Fibroblast of peridontal ligament (primary cell): ENCODE results near the gene GNAS.
A peak's percentile ranks its signal among the peaks of the same experiment; 100 is the strongest.

Experiments
- DNase-seq: peaks from one replicate; pipeline ENCODE4 v3.0.0-alpha.2; 2010; ENCODE audit errors: extremely low read depth

GNAS gene

DNA sequence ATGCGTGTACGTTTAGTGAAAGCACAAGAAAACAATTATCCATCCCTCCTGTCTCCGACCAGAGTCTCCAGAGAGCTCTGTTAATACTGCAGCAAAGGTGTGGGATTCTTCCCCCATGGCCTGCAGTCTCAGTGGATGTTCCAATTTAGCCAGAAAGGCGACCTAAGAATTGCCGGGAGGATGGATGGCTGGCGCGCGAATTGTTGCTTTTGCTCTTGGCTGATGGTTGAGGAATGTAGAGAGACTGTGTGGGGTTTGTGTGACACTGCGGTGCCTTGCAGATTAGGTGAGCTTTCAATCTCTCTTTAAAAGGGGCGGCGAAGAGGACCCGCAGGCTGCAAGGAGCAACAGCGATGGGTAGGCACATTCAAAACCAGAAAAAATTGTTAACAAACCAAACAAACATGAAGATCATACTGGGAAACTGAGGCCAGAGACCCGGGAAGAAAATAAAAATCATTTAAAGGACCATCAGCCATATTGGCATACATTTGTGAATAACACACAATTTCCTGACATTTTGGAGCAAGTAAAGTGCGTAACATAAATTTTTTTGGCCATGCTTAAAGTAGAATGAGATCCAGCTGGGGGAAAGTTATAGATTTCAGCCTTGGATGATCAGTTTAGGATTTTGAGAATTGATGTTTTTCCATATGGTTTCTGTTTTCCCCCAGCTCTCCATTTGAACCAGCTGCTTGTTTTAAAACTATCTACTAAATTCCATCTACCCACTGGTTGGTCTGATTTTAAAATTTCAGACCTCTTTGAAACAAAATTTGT is 46.3 kb downstream of the GNAS start:
- no peak for DNase-seq

DNA sequence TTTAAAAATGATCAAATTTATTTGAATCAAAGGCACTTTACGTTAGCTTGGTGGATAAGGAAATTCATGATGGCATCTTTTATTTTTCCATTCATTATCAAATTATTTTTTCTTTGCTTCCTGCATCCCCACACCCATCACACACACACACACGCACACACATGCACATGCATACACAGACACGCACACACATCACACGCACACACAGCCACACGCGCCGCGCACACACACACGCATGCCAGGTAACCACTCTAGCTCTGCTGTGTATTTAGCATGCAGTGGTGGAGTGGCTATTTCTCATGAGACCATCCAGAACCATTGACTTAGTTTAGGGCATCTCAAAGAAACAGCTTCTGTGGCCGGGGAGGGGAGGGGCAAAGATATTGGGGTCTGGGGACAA is 47.0 kb downstream of the GNAS start:
- DNase-seq: no peak

DNA sequence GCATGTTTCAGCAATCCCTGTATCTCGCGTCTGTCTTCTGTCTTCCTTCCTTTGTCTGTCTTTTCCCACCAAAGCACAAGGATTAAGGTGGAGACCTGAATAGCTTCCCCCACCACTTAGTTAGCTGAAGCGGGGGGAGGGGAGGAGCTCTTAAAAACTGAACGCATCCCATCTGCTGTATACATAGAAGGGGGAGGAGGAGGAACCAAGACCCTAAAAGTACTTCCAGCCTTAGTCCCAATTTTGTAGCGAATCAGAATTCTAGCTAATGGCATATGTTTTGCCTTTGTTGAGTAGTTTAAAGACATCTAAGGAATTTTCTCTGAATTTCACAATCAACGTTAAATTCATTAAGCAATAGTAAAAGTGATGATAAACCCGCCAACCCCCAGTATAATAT is 47.9 kb downstream of the GNAS start:
- DNase-seq: no peak

DNA sequence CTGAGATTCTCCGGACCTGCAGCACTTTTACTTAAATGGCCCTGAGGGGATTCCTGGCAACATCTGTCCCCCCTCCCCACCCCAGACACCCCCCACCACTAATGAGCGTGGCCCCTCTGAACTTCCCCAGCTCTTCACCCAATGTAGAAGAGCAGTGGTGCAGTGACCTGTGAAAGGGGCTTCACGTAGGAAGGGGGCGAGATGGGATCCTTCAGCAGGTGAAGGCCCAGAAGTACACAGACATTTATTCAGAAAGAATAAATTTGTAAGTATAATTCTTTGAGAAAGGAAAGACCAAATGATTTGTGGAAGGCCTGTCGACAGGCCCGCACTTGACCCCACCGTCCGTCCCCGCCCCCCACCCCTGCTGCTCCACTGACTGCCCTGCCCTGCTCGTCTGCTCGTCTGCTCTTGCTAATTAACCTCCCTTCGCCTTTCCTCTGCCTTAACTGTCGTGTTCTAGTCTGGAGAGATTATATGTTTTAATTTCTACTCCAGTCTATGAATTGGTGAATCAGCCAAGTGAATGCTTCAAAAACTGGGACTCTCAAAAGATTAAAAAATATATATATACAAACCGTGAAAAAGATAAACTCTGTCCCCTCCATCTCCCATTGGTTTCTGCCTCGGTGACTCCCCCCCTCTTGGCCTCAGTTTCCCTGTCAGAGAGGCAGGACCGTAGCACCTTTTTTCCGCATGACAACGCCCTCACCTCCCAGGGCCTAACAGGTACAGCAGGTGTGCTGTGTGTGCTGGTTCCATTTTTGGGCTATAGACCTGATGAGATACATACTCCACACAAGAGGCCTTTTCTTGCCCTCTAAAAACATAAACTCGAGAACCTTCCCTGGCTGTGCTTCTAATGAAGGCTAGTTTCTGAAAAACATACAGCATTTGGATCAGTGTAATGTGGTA is 49.2 kb downstream of the GNAS start:
- DNase-seq: no peak

DNA sequence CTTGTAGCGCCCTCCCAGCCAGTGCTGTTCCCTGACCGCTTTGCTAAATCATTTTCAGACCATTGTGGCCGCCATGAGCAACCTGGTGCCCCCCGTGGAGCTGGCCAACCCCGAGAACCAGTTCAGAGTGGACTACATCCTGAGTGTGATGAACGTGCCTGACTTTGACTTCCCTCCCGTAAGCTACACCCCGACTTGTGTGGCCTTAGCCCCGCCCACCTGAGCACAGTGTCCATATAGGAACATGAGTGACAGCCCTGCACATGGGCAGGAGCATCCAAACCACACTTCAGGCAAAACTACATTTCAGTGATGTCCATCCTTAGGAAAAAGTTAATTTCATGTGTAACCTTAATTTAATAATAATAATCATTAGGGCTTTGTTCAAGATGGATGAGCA is 51.1 kb downstream of the GNAS start:
- DNase-seq: no peak

DNA sequence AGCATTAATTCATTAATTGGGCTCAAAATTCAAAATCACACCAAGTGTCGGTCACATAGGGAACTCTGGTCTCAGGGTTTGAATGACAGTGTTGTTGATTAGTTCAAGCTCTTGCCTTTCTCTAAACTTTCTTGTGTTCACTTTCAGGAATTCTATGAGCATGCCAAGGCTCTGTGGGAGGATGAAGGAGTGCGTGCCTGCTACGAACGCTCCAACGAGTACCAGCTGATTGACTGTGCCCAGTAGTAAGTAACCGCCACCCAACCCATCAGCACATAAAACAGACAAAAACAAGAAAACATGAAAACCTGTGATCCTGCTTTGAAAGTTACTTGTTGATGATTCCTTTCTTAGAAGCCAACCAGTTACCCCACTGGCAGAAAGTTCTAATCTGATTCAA is 52.7 kb downstream of the GNAS start:
- no peak for DNase-seq

DNA sequence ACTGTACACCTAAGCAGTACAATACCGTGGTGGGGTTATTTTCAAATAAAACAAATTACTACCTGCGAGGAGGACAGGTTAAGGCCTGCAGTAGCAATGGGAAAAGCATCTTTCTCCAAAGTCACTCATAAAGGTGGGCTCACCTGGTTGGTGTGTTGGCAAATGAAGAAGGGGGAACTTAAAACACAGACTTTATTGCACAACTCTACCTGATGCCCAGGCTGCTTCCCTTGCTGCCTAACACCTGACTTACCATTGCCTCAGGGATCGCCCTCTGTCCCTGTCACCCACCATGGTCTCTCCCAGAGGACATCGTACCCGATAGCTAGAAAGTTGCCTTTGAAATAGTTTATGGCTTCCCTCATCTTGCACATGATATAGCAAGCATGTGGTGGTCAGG is 53.6 kb downstream of the GNAS start:
- DNase-seq: no peak

DNA sequence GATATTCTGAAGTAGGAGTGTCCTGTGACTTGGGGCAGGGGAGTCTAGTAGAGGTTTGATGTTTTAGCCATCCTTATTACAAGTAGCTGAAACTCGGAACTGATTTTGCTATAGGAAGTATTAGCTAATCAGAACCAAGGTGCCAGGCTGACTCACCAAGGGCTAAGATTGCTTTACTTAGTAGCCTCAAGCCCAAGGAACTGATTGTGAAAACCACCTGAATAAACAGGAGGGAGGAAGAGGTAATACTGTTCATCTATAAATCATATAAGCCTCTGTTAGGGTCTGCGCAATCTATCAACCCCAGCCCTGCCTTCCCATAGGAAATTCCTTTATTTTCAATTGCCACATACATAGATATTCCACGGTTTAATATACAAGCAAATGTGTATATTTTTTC is 54.4 kb downstream of the GNAS start:
- DNase-seq: peak; percentile 64

DNA sequence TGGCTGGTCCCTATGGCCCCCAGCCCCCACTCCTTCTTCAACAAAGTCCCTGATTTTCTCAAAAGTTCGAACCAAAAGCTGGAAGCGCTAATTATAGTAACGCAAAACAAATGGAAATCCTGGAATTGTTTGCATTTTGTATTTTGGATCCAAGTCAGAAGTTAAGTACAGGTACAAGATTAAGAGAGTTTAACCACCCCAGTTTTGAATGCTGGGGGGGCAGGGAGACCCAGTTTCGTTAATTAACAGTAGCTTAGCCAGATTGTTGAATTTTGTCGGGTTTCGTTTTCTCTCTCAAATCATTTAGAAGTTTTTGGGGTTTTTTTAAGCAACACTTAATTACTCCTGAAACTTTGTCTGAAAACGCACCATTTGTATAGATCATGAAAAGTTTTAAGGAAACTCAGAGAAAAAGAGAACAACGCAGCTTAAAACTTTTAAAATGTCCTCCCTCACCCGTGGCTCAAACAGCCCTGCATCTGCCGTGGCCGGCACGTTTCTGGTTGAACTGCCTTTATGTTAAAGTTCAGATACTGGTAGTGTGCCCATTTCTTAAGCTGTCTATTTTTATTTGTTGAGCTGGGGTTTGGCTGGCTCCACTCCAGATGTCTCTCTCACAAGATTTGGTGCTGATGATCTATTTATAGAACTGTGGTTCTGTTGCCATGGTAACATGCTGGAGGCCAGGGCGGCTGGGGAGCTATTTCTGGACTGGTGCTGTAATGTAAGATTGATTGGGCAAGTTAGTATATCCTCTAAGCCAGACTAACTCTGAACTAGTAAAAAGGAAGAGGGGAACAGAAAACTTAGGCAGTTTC is 55.0 kb downstream of the GNAS start:
- peak; percentile 100 for DNase-seq

- no peak for DNase-seq
Measured at GRCh38 chr20:58908221-58908620, 55.7 kb downstream of the GNAS start.

- no peak for DNase-seq
Measured at GRCh38 chr20:58908941-58909340, 56.4 kb downstream of the GNAS start.

DNA sequence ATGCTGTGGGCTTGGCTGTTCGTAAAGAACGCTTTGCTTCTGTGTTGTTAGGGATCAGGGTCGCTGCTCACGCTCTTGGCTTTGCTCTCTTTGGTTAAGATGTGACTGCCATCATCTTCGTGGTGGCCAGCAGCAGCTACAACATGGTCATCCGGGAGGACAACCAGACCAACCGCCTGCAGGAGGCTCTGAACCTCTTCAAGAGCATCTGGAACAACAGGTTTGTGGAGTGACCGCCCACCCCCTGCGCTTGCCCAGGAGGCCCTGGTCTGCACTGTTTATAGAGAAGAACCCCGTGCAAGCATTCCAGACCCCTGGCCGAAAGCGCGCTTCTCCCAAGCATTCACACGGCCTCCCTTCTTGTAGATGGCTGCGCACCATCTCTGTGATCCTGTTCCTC is 57.1 kb downstream of the GNAS start:
- no peak for DNase-seq

- no peak for DNase-seq
Measured at GRCh38 chr20:58910473-58910872, 58.0 kb downstream of the GNAS start.

- DNase-seq: no peak
Measured at GRCh38 chr20:58911309-58911708, 58.8 kb downstream of the GNAS start.

DNA sequence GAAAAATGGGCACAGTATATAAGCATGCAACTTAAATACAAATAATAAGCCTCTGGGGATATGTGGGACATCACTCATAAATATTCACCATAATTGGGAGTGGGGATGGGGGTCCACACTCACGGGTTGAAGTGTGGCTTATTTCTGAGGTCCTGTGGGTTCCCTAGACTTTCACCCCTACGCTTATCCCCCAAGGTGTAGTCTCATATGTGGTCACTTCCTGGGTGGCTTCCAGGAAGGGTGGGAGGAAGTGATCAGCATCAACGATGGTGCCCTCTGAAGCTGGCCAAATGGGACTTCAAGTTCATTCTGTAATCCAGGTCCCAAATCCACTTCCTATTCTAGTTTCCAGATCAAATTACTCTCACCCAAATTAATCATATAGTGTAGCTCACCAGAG is 59.5 kb downstream of the GNAS start:
- DNase-seq: no peak

DNA sequence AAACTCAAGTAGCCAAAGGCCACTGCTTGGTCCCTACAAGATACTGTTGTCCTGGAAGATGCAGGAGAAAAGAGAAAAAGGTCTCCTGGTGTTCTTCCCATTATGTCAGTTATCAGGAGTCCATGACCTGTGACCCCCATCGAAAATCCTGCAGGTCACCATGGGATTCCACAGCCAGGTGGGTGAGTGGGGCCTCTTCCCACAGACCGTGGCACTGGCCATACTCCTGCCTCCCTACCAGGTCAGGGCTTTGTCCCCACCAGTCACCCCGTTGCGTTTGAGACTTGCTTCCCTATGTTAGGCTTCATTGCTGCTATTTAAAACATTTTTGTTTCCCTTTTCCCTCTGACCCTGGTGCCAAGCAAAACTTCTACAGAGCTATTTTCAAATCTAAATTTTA is 60.6 kb downstream of the GNAS start:
- no peak for DNase-seq

- no peak for DNase-seq
Measured at GRCh38 chr20:58918621-58919020, 66.1 kb downstream of the GNAS start.

DNA sequence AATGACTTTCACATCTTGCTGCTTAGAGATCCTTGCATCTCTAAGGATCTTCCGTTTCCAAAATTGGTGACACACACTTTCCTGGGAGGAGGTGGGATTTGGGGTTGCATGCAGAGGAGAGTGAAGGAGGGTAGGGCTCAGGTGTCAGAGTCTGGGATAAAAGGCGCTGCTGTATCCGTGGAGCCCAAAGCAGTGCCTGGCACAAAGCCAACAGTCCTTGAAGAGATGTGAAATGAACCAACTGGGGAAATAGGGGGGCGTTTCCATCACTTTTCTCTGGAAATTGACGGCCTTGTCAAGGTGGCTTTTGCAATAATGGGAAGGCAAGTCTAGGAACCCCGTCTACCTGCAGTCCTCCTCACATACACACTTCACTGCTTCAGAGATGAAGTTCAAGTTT is 69.0 kb downstream of the GNAS start:
- DNase-seq: no peak

DNA sequence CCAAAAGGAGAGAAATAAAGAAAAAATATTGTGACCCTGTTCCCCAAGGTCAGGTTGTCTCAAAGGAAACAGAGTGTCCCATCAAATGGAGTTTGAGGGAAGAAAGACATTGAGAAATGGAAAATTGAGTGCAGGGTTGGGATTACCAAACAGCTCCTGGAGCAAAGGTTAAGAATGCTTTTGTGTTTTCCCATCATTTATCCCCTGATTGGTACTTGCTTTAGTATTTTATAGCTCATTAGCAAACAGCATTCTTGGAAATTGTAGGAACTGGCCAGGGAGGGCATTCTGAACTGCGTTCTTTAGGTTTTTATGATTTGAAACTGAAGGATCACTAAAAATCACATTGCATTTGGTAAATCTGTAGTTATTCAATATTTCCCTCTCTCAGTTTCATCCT is 69.5 kb downstream of the GNAS start:
- DNase-seq: no peak

GRCh38 chr20:58923117-58923712 is 70.7 kb downstream of the GNAS start:
- no peak for DNase-seq

DNA sequence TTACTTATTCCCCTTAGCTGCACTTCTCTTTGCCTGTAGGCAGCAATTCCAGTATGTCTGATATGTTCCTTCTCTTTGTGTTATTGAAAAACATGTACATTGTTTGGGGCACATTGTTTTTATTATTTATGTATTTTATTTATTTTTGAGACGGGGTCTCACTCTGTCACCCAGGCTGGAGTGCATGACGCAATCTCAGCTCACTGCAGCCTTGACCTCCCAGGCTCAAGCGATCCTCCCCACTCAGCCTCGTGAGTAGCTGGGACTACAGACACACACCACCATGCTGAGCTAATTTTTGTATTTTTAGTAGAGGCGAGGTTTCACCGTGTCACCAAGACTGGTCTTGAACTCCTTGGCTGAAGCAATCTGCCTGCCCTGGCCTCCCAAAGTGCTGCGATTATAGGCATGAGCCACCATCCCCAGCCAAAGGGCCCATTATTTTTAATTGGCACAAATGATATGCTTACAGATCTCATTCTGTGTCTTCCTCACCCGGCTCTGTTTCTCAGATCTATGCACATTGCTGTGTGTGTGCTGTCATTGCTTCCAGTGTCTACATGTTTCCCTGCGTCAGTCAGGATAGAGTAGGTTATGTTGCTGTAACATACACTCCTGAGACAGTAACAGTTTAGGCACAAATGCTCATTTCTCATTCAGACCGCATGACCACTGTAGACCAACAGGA is 74.4 kb downstream of the GNAS start:
- DNase-seq: no peak
